HG03378 (cell line): ENCODE data around the gene BACE2.
"Not testable (repeated sequence)": the region's sequence is repeated elsewhere in the genome, so short reads cannot be mapped to it uniquely, and the experiment has no call there.

Experiments used
- ATAC-seq: cut with Tn5 transposase; IDR thresholded peaks from one replicate; pipeline ENCODE4 v1.9.1; 2021; ENCODE audit warnings: mild to moderate bottlenecking, moderate library complexity; ENCODE audit not compliant: unreplicated experiment

BACE2 gene

DNA sequence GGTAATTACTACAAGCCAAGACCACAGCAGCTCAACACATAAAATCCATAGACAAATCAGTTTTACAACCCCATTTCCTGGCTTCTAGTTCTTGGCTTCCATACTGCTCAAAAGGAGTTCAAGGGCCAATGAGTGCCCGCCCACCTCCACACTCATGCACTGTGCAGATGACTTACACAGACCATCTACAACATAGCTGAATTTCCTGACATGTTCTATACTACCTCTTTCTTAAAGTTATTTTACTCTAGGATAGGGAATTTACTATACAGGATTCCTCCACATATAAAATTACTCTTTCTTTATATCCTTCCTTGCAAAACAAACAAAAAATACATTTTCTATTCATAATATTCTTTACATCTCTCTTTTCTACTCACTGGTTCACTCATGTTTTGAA lies 14.6 kb downstream of the BACE2 start:
- no peak for ATAC-seq

GRCh38 chr21:41183575-41183974 lies 15.6 kb downstream of the BACE2 start:
- ATAC-seq, result no peak

GRCh38 chr21:41185802-41186201 lies 17.8 kb downstream of the BACE2 start:
- no peak for ATAC-seq

GRCh38 chr21:41186755-41187536 lies 19.0 kb downstream of the BACE2 start:
- no peak for ATAC-seq

DNA sequence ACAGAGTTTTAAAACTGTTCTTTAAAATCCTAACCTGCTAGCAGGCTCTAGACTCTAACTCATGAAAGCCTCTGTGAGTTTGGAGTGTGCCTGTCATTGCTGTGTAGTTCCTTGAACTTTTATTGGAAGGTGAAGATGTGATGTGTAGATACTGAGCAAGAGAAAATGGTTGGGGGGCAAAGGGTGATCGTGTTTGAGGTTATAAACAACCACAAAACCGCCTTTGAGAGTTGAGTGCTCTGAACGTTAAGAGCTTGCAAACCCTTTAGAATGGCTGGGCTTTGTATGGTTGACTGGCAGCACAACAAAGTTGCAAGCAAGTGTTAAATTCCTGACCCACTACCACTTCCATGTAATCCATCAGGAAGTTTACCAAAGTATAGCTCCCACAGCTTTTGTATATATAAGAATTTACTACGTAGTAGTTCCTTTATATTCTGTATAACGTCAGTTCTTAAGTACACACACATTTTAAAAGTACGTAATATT lies 19.6 kb downstream of the BACE2 start:
- ATAC-seq, result no peak

DNA sequence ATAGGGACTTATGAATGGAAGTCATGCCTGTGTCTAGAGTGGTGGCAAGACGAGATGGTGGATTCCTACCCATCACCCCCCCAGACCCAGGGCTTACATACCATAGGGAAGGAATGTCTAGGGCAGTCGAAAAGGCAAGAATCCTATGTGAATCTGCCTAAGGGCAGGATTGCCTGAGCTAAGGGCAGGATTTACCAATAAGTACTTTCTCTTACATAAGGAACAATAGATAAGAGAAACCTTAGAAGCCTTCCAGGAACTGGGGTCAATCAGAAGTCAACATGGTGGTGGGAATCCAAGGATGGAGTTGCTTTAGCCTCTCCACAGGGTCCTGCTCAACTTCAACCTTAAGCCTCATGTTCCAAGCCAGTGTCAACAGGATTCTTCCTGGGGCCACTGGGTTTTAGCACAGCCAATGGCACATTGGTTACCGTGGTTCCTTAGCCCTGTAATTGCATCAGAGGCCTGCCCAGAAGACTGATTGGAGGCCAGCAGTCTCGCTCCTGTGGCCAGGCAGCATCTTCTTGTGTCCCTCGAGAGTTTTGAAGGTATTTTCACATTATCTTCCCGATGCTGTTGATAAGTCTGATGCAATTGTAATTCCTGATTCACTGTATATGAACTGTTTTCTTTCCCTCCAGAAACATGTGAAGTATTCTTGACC lies 20.7 kb downstream of the BACE2 start:
- ATAC-seq, result no peak

DNA sequence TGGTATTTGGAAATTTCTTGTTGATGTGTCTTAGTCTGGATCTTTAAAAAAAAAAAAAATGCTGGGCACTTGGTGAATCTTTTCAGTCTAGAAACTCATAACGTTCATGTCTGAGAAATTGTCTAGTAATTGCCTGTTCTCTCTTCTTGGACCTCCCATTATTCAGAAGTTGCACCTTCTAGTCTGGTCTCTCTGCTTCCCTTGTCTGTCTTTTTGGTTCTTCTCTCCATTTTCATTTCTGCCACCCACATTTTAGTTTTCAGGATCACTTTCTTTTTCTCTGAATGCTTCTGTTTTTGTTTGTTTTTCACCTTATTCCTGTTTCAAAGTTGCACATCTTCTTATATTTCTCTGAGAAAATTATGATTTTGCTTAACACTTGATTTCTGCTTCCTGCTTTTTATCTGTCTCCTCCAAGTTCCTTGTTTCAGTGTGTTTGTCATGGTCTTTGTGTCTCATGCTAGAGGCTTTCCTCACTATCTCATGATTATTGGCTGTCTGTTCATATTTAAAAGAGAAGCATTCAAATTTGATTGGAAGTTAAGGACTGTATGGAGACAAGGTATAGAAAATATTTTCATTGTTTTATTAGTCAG lies 21.3 kb downstream of the BACE2 start:
- no peak for ATAC-seq

DNA sequence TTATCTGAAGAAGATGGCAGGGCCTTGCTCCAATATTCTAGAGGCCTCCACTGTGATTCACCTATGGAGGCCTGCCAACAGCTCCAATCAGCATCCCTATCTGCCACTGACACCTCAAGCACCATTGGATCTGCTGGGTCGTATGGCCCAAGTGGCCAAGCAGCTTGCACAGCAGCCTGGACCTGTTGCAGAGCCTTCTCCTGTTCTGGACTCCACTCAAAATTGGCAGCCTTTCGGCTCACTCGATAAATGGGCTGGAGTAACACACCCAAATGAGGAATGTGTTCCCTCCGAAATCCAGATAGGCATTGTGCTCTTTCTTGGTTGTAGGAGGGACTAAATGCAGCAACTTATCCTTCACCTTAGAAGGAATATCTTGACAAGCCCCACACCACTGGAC lies 24.6 kb downstream of the BACE2 start:
- not testable (repeated sequence) for ATAC-seq

GRCh38 chr21:41195311-41195710 lies 27.4 kb downstream of the BACE2 start:
- no peak for ATAC-seq

- no peak for ATAC-seq
Observed at GRCh38 chr21:41196993-41197392, 29.0 kb downstream of the BACE2 start.

DNA sequence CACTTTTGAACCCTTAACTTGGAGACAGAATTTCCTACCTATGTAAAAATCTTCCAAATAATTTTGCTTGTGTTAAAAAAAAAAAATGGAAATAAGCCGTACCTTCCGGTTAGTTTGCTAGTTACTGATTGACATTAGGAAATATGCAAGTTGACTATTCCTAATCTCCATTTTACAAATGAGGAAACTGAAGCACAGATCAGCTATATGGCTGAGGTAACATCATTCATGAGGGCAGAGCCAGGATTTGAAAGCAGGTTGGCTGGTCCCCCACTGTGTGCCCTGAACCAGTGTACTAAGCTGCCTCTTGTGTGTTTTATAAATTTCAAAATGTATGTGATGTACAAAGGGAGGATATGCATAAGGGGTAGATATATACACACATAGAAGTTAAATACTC lies 29.6 kb downstream of the BACE2 start:
- no peak for ATAC-seq

DNA sequence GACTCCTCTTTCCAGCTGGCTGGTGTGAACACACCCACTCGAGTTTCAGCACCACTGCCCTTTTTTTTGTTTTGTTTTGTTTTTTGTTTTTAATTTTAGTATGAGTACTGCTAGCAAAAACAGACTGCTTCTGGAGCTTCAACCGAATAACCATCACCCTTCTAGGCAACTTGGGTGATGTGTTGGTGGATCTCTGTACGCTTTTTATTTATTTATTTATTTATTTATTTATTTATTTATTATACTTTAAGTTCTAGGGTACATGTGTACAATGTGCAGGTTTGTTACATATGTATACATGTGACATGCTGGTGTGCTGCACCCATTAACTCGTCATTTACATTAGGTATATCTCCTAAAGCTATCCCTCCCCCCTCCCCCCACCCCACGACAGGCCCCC lies 30.7 kb downstream of the BACE2 start:
- ATAC-seq, result not testable (repeated sequence)

DNA sequence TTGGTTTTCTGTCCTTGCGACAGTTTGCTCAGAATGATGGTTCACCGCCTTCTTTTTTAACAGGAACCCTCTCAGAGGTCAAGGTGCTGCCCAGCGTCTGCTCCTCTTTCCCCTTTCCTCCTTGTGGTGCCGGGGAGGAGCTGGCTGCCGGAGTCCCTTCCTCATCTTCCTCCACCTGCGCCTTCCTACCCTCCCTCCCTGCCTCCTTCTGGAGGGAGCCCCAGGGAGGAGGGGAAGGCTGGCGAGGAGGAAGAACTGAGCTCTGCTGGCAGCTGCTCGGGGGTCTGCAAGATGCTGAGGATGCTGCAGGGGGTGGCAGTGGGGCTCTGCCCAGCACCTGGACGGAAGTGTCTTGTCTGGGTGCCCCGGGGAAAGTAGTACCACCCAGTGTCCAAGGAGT lies 31.2 kb downstream of the BACE2 start:
- ATAC-seq, result no peak

- no peak for ATAC-seq
Observed at GRCh38 chr21:41199588-41199987, 31.6 kb downstream of the BACE2 start.

DNA sequence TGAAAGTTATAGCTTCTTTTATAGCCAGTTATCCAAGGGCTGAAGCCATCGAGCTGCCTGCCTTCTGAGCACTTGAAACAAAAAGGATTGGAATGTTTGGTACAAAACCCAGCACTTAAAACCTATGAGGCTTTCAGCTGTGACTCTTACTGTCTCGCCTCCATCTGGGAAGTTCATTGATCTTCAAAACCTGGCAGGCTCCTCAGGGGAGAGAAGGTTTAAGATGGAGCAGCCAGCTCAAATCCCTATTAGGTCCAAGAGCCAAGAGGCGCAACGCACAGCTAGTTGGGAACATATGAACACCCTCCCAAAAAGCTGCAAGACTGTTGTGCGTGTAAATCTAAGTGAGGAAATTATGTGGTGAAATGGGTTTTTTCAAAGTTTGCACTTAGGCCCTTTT lies 33.4 kb downstream of the BACE2 start:
- ATAC-seq, result no peak

DNA sequence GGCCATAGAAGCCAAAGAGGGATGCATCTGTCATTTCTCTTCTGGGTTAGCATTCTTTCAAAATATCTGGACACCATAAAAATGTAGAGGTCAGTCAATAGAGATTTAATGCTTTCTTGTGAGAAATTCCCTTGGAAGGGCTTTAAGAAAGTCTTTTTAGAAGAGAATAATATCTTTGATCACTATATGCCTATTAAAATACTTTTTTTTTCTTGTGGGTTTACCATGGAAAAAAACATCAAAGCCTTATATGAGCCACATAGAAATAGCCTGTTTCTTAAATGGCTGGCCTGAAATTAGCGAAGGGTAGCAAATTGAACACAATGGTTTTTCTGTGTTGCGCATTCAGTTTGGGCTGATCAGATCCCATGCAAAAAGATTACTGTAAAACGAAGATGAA lies 36.8 kb downstream of the BACE2 start:
- ATAC-seq, result no peak

- no peak for ATAC-seq
Observed at GRCh38 chr21:41207401-41208375, 39.7 kb downstream of the BACE2 start.

- ATAC-seq, result no peak
Observed at GRCh38 chr21:41208376-41208763, 40.4 kb downstream of the BACE2 start.

DNA sequence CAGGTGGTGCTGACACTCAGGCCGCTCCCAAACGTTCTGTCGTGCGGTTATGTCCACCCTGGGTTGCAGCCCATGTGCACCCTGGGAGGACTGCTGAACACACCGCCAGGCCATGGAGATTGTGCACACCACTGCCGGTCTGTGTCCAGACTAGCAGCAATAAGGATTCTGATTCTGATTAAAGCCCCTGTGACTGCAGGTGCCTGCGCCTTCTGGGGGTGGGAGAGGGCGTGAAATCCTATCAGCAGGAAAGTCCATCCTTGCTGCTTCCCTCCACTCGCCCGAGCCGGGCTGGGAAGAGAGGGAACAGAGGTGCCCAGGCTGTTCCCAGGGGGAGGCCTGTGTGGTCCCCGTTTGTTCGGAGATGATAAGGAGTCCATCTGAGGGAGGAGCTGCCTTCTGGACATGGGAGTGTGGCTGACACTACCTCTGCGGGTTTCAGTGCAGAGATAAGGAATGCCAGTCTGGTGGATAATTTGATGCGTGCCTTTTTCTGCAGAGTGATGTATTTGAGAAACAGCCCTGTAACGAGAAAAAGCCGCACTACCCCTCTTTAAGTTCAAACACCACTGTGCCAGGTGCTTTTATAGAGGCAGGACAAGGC lies 41.2 kb downstream of the BACE2 start:
- no peak for ATAC-seq

DNA sequence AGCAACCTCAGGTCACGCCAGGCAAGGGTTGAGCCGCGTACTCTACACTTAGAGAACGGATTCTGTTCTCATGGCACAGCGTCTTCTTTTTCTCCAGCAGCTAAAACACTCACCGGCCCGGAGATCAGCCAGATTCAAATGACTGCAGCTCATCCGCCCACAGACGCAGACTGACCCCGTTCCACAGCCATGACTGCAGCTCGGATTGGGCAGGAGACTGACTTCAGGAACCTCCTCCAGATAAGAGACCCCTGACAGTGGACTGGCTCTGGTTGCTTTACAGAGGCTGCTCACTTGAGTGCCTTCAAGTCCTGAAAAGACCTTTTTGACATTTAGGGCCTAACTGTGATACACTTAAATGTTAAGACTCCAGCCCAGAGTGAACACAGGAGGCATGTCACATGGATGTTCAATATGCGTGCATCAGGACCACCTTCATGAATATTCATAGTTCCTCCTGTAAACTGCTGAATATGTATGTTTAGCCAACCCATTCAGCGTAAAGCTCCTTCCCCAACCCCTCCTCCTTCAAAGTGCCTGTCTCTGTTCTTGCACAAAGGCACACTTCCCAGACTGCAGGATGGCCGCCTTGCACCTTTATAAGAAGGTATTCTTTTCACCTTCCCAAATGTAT lies 42.6 kb downstream of the BACE2 start:
- ATAC-seq, result no peak
